HepG2 (cell line): ENCODE measurements around the gene AGAP1.

Experiments used
- EZH2 ChIP-seq: conservative IDR thresholded peaks from 2 replicates; pipeline ENCODE4 v1.6.1; 2012; ENCODE audit warnings: mild to moderate bottlenecking, low read depth, low read length, moderate library complexity
- GTF2F1 ChIP-seq: fragments of 150-350 bp; IDR thresholded peaks from 2 replicates; pipeline ENCODE4 v1.6.1; 2014; ENCODE audit warnings: low read length
- HMG20A ChIP-seq: IDR thresholded peaks from 2 replicates; pipeline ENCODE4 v1.6.1; 2016; ENCODE audit warnings: borderline replicate concordance
- RAD21 ChIP-seq: fragments of 450-650 bp; formaldehyde crosslinking; IDR thresholded peaks from 2 replicates; pipeline ENCODE4 v1.5.0; 2020; ENCODE audit warnings: mild to moderate bottlenecking
- SIN3A ChIP-seq: IDR thresholded peaks from 2 replicates; pipeline ENCODE4 v1.6.1; 2011; ENCODE audit warnings: low read depth, mild to moderate bottlenecking, control low read depth, low read length, borderline replicate concordance
- TF ChIP-seq, protein P1 (sequence below): sonication (generic); formaldehyde crosslinking; IDR thresholded peaks from 2 replicates; pipeline ENCODE4 v1.8.0; 2022; ENCODE audit warnings: mild to moderate bottlenecking, missing genetic modification reagents; ENCODE audit not compliant: insufficient replicate concordance
- TF ChIP-seq, protein P2 (sequence below): sonication (generic); formaldehyde crosslinking; IDR thresholded peaks from 2 replicates; pipeline ENCODE4 v1.8.0; 2022; ENCODE audit warnings: missing genetic modification reagents, mild to moderate bottlenecking, borderline replicate concordance
- TF ChIP-seq, protein P3 (sequence below): sonication (generic); formaldehyde crosslinking; IDR thresholded peaks from 2 replicates; pipeline ENCODE4 v1.4.0; 2020; ENCODE audit warnings: missing genetic modification reagents

DNA sequence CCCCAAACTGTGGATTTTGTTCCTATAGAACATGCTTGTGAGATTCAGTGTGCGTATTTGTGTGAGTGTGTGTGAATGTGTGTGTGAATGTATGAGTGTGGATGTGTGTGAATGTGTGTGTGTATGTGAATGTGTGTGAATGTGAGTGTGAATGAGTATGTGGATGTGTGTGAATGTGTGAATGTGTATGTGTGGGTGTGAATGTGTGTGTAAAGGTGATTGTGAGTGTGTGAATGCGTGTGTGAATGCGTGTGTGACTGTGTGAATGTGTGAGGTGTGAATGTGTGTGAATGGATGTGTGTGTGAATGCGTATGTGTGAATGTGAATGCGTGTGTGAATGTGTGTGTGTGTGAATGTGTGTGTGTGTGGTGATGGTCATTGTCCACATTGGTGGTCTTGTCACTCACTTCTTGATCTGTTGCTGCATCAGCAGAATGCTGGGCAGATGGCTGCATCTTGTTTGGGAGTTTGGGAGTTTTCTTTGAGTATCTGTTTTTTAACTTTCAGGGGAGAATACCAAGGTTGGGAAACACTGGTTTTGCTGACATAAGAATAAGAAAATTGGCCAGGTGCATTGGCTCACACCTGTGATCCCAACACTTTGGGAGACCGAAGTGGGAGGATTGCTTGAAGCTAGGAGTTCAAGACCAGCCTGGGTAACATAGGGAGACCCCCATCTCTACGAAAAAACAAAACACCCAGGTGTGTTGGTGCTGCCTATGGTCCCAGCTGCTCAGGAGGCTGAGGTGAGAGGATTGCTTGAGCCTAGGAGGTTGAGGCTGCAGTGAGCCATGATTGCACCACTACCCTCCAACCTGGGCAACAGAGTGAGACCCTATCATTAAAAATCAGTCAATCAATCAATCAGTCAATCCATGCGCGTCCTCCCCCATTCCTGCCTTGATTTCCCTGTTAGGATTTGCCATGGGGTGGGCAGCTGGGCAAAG lies 18.2 kb downstream of the AGAP1 start:
- TF ChIP-seq SIN3A (no peak), HMG20A (no peak), GTF2F1 (no peak), EZH2 (no peak), RAD21 (CRISPR knock-in tag) (no peak)
- TF ChIP-seq, protein P1, sequence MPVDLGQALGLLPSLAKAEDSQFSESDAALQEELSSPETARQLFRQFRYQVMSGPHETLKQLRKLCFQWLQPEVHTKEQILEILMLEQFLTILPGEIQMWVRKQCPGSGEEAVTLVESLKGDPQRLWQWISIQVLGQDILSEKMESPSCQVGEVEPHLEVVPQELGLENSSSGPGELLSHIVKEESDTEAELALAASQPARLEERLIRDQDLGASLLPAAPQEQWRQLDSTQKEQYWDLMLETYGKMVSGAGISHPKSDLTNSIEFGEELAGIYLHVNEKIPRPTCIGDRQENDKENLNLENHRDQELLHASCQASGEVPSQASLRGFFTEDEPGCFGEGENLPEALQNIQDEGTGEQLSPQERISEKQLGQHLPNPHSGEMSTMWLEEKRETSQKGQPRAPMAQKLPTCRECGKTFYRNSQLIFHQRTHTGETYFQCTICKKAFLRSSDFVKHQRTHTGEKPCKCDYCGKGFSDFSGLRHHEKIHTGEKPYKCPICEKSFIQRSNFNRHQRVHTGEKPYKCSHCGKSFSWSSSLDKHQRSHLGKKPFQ (CRISPR knock-in tag), result no peak
- TF ChIP-seq, protein P2, sequence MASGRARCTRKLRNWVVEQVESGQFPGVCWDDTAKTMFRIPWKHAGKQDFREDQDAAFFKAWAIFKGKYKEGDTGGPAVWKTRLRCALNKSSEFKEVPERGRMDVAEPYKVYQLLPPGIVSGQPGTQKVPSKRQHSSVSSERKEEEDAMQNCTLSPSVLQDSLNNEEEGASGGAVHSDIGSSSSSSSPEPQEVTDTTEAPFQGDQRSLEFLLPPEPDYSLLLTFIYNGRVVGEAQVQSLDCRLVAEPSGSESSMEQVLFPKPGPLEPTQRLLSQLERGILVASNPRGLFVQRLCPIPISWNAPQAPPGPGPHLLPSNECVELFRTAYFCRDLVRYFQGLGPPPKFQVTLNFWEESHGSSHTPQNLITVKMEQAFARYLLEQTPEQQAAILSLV (CRISPR knock-in tag), result no peak
- TF ChIP-seq, protein P3, sequence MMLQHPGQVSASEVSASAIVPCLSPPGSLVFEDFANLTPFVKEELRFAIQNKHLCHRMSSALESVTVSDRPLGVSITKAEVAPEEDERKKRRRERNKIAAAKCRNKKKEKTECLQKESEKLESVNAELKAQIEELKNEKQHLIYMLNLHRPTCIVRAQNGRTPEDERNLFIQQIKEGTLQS (CRISPR knock-in tag), result no peak
